Stimulated activated CD4-positive, alpha-beta T cell treated with anti-CD3 and anti-CD28 coated beads, Interleukin-2, amount 100 ng/mL, for 4 hours (primary cell): ENCODE data around the gene HIPK1.
A peak's percentile ranks its signal among the peaks of the same experiment; 100 is the strongest.

Experiments used
- DNase-seq: peaks from one replicate; pipeline ENCODE4 v3.0.0-alpha.2; 2020; ENCODE audit warnings: low read depth

HIPK1 gene

DNA sequence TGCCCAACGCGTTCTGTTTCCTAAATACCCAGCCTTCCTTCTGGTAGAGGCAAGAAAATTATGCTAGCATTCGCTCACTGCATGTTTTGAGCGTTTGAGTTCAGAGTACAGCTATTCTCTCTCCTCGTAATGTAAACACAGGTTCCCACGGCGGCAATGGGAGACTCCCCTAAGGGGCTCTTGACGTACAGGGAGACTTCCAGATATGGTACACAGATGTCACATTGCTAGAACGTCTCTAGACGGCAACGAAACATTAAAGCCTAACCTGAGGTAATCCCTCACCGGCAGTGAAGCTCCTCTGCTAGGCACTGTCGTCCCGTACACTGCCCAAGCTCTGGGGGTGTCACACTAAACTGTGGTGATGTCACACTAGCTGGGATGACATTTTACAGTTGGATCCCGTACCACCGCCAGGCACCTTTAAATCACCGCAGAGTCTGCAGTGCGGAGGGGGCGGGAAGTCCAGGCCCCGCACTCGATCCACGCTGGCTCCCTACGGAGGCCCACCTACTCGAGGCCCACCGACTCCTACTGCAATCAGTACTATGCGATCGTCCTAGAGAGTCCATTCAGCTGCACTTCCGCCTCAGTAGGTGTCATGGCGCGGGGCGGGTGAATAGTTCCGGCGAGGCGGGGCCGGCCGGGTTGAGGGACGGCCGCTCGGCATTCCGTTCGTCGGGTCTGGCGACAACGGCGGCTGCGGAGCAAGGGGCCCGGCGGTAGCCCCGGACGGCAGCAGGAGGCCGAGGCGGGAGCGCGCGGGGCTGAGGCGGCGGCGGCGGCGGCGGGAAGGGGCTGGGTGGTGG, at the start of gene HIPK1:
Gene HIPK1, plus strand, starts transcription at position 384 of the 809 bp plus-strand sequence.
- peak; percentile 86 for DNase-seq

GRCh38 chr1:113879739-113880038, 49.4 kb upstream of the HIPK1 start:
- no peak for DNase-seq

GRCh38 chr1:113881661-113882060, 47.5 kb upstream of the HIPK1 start:
- no peak for DNase-seq

DNA sequence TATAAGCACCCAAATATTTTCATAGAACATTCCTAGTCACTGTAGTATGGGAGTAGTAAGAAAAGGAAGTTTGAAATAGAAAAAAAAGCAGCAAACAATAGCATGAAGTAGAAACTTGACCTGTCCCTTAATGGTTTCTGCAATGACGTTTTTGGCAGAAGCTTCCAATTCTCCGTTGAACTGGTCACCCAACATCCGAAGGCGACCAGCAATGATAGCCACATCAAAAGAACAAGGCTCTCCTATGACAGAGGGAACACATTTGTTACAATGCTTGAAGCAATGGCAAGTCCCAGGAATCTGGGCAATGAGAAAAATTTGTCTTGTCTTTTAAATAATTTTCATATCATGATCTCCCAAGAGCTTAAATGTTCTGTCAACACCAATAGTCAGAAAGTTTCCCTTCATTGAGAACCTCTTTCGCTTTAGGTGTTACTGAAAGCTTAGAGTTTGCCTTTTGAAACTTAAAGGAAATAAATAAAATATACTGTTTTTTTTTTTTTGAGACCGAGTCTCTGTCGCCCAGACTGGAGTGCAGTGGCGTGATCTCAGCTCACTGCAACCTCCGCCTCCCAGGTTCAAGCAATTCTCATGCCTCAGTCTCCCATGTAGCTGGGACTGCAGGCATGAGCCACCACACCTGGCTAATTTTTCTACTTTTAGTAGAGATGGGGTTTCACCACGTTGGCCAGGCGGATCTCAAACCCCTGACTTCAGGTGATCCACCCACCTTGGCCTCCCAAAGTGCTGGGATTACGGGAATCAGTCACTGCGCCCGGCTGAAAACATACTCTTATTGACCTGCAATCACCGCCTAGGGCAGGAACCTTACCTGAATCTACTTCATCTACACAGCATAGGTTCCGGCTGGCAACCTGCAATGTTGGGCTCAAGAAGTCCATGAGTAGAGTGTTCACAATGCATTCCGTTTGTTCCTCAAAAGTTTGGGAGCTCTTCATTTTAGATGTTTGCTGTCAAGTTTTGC, 42.4 kb upstream of the HIPK1 start:
- DNase-seq, result no peak

DNA sequence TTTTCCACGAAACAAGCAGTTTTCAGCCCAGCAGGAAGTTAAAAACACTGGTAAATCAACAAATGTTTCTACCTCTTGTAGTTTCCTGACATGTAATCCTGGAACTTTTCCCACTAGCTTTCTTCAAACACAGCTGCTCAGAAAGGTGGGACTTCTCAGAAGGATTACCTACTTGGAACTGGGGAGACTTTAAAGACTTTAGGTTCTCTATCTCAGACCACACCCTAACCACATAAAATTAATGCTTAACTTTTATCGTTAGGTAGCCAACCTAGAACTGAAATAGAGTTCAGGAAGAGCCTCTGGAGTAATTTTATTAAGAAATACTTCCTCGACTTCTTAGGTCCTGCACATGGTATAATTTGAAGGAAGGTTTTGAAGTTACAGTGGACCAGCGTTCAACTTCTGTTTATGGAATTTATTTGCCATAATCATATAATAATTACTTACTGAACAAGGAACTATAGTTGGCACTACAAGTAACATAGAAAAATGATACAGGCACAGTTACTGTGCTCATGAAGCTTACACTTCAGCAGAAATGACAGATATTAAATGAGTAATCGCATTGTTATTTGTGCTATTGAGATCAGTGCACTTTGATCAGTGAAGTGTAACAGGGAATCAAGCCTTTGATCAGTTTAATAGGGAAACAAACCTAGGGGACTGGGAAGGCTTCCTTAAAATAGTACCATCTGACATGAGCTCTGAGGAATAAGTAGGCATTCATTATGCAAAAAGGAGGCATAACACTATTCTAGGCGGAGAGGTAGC, 41.5 kb upstream of the HIPK1 start, which contains the start of gene BCL2L15:
Gene BCL2L15, minus strand, starts transcription at position 180 of the 774 bp plus-strand sequence. CDS start 206 bp downstream, outside the sequence.
- no peak for DNase-seq

GRCh38 chr1:113890816-113891215, 38.3 kb upstream of the HIPK1 start:
- no peak for DNase-seq

DNA sequence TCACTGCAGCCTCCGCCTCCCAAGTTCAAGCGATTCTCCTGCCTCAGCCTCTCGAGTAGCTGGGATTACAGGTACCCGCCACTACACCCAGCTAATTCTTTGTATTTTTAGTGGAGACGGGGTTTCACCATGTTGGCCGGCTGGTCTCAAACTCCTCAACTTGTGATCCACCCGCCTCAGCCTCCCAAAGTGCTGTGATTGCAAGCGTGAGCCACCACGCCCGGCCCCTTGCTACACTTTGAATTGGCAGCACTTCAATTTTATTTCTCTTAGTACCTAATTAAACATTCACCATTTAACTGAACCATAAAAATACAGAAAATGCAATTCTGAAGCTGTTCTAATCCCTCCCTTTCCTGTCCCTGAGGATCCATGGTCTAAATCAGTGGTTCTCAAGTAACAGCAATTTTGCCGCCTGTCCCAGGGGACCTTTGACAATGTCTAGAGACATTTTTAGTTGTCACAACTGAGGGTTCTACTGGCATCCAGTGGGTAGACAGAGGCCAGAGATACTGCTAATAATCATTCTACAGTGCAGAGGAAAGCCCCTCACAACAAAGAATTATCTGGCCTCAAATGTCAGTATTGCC, 37.4 kb upstream of the HIPK1 start:
- DNase-seq, result no peak

GRCh38 chr1:113893267-113893666, 35.9 kb upstream of the HIPK1 start:
- no peak for DNase-seq

GRCh38 chr1:113895098-113895497, 34.0 kb upstream of the HIPK1 start:
- DNase-seq, result no peak

GRCh38 chr1:113895961-113896360, 33.2 kb upstream of the HIPK1 start:
- no peak for DNase-seq

- no peak for DNase-seq
Observed at GRCh38 chr1:113898241-113898814, 30.8 kb upstream of the HIPK1 start.

- DNase-seq, result no peak
Observed at GRCh38 chr1:113899111-113899510, 30.0 kb upstream of the HIPK1 start.

DNA sequence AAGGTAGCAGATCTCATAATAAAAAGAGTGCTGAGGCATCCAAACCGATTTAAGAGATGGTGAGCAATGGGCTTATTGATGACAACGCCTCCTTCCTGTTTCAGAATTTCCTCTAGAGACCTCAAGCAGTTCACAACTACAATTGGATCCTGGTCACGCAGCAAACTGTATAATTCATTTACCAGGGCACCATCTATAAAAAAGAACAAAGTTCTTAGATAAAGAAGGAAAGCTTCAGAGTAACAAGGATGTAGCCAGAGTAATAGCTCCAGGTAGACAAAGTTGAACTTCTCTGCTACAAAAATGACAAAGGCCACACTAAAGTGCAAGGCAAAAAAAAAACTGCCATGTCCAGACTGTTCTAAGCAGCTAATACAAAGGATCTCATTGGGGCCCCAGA, 27.9 kb upstream of the HIPK1 start:
- DNase-seq, result no peak

- no peak for DNase-seq
Observed at GRCh38 chr1:113903501-113904292, 25.4 kb upstream of the HIPK1 start.

GRCh38 chr1:113904293-113904673, 24.8 kb upstream of the HIPK1 start:
- no peak for DNase-seq

DNA sequence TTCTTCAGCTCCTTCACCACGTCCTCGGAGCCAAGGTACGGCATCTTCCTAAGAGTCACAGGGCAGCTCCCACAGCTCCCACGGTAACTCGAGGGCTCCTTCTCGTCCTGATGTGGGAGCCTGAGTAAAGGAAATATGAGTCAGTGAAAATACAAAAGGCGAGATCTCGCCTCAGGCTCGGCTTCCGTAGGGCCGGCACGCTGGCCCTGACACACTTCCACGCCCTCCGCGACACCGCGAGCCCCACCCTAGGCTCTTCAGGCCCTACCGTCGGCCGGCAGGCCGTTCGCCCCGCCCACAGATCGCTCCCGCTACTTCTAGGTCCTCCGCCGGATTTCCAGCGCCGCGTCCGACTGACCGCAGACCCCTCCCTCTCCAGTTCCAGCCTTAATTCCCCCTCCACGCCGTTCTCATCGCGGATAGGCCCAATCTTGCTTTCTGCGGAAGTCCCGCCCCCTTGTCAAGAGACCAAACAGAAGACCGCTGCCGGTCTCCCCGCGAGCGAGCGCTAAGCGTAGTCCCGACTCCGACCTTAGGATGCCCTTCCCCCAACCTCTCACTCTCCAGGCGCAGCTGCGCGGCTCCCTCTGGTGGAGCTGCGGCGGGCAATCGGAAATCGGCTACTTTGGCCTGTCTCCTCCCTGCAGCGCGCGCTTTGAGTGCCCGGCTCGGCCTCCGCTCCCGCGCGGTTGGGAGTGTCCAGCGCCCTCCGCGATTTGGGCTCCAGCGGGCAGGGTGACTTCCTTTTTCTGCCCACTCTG, 24.3 kb upstream of the HIPK1 start, which contains the start of the genes AP4B1 and DCLRE1B:
Gene AP4B1, minus strand, starts transcription at position 126 of the 761 bp plus-strand sequence. Its CDS starts 82 bp downstream, at position 44.
Gene DCLRE1B, plus strand, starts transcription at position 653 of the 761 bp plus-strand sequence. CDS start 261 bp downstream, outside the sequence.
- peak; percentile 96 for DNase-seq

GRCh38 chr1:113905435-113905861, 23.7 kb upstream of the HIPK1 start:
- DNase-seq, result no peak

DNA sequence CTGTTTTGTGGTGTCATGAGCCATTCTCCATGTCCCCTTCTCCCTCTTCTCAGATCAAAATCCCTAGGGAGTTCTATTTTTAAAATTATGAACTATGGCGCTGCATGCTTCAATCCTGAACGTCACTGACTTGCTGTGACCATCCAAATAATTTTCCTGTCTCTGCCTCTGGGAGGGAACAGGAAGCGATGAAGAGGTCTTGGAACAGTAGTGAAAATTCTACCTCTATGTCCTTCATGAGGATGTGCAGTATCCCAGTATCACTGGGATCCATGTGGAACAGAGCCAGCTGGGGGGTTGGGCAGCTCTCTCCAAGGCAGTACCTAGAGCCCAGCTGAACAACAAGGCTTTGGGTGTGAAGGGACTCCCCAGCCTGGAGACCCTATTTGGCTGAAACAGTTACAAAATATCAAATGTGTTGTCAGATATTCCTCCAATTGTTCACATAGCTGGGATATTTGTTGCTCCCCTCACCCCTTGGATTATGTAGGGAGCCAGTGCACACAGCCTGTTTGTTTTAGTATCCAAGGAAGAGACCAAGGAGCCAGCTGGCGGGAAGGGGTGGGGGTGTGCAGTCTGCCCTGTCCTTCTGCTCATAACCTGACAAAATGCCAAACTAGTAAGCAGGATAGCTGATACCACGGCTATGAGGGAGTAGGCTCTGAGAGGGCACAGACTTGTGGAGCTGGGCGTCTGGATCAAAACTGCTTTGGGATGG, 16.4 kb upstream of the HIPK1 start:
- no peak for DNase-seq

- DNase-seq, result no peak
Observed at GRCh38 chr1:113913312-113913668, 15.8 kb upstream of the HIPK1 start.
